Pons (tissue), 1 donor: ENCODE measurements around the gene SUGT1.

ENCODE experiments used
- DNase-seq: peaks from one replicate; pipeline ENCODE4 v3.0.0-alpha.2; 2016; ENCODE audit warnings: low spot score

Gene SUGT1

GRCh38 chr13:52737965-52738364 lies 85.3 kb downstream of the SUGT1 start:
- DNase-seq = peak; percentile 74

- DNase-seq = no peak
These were observed 86.3 kb downstream of the SUGT1 start for GRCh38 chr13:52738719-52739467.

GRCh38 chr13:52739468-52740071 lies 86.9 kb downstream of the SUGT1 start, which contains the start of gene CNMD:
Gene CNMD, minus strand, starts transcription at chr13:52739820. Its CDS starts 119 bp downstream, at chr13:52739701.
- no peak for DNase-seq

- no peak for DNase-seq
These were observed 90.9 kb downstream of the SUGT1 start for GRCh38 chr13:52743569-52743968.

GRCh38 chr13:52743988-52744387 lies 91.4 kb downstream of the SUGT1 start:
- no peak for DNase-seq

- no peak for DNase-seq
These were observed 92.3 kb downstream of the SUGT1 start for GRCh38 chr13:52744842-52745375.

GRCh38 chr13:52746141-52746540 lies 93.5 kb downstream of the SUGT1 start:
- DNase-seq = no peak

GRCh38 chr13:52749419-52749818 lies 96.8 kb downstream of the SUGT1 start:
- DNase-seq = no peak
